Measurements from ENCODE around the gene HES6.

The HES6 gene

GRCh38 chr2:238235856-238236255 lies 4.0 kb downstream of the HES6 start:
- no peak for DNase-seq

GRCh38 chr2:238235331-238235732 lies 4.5 kb downstream of the HES6 start:
- DNase-seq: no peak

GRCh38 chr2:238233625-238234024 lies 6.2 kb downstream of the HES6 start:
- no peak for DNase-seq

GRCh38 chr2:238231809-238232208 lies 8.0 kb downstream of the HES6 start:
- DNase-seq: no peak

GRCh38 chr2:238231251-238231793 lies 8.5 kb downstream of the HES6 start:
- peak in 44 of 51 donors; percentile 17 to 83 (median 62) for DNase-seq

GRCh38 chr2:238230699-238231098 lies 9.1 kb downstream of the HES6 start:
- DNase-seq: no peak

- no peak for DNase-seq
Observed at GRCh38 chr2:238228700-238229099, 11.1 kb downstream of the HES6 start.

GRCh38 chr2:238227587-238228032 lies 12.2 kb downstream of the HES6 start:
- DNase-seq: no peak

GRCh38 chr2:238226698-238227586 lies 12.9 kb downstream of the HES6 start:
- DNase-seq: no peak

GRCh38 chr2:238225911-238226697 lies 13.7 kb downstream of the HES6 start:
- DNase-seq: peak in 1 of 51 donors; percentile 27

GRCh38 chr2:238225121-238225520 lies 14.7 kb downstream of the HES6 start:
- no peak for DNase-seq

GRCh38 chr2:238224356-238225035 lies 15.3 kb downstream of the HES6 start:
- no peak for DNase-seq

GRCh38 chr2:238220892-238221521 lies 18.8 kb downstream of the HES6 start:
- peak in 36 of 51 donors; percentile 26 to 86 (median 54) for DNase-seq

- DNase-seq: peak in 4 of 51 donors; percentile 53 to 86 (median 56)
Observed at GRCh38 chr2:238220274-238220891, 19.5 kb downstream of the HES6 start.

- peak in 45 of 51 donors; percentile 26 to 94 (median 76) for DNase-seq
Observed at GRCh38 chr2:238216651-238217184, 23.1 kb downstream of the HES6 start.

GRCh38 chr2:238207006-238207405 lies 32.8 kb downstream of the HES6 start:
- DNase-seq: no peak

- no peak for DNase-seq
Observed at GRCh38 chr2:238203973-238204683, 35.7 kb downstream of the HES6 start.

- peak; percentile 34 to 92 (median 80) for DNase-seq
Observed at GRCh38 chr2:238203094-238203972, 36.5 kb downstream of the HES6 start, which contains the start of gene ILKAP. TSS of gene ILKAP (minus strand) at chr2:238203695. CDS start at chr2:238203553, 142 bp downstream.

All from hypothalamus (tissue), 51 donors.